HEK293 (cell line): Measurements from ENCODE around the gene AMBRA1.

Experiments
- BCL6B ChIP-seq: fragments of 450-650 bp; formaldehyde crosslinking; IDR thresholded peaks from 2 replicates; pipeline ENCODE4 v1.5.1; 2017; ENCODE audit warnings: missing biosample characterization, missing genetic modification characterization
- GLI4 ChIP-seq: fragments of 450-650 bp; formaldehyde crosslinking; IDR thresholded peaks from 2 replicates; pipeline ENCODE4 v1.5.1; 2016; ENCODE audit warnings: missing biosample characterization, missing genetic modification characterization
- INSM2 ChIP-seq: fragments of 450-650 bp; formaldehyde crosslinking; IDR thresholded peaks from 2 replicates; pipeline ENCODE4 v1.5.1; 2016; ENCODE audit warnings: missing biosample characterization, missing genetic modification characterization
- MEIS1 ChIP-seq: sonication (generic); formaldehyde crosslinking; IDR thresholded peaks from 2 replicates; pipeline ENCODE4 v1.8.1; 2022; ENCODE audit warnings: missing genetic modification reagents, mild to moderate bottlenecking, borderline replicate concordance
- PRDM2 ChIP-seq: fragments of 450-650 bp; formaldehyde crosslinking; IDR thresholded peaks from 2 replicates; pipeline ENCODE4 v1.5.1; 2016; ENCODE audit warnings: missing biosample characterization, missing genetic modification characterization, borderline replicate concordance
- RBAK ChIP-seq: fragments of 450-650 bp; formaldehyde crosslinking; IDR thresholded peaks from 2 replicates; pipeline ENCODE4 v1.5.1; 2016; ENCODE audit warnings: missing biosample characterization, missing genetic modification characterization
- ZBTB11 ChIP-seq: fragments of 450-650 bp; formaldehyde crosslinking; conservative IDR thresholded peaks from 2 replicates; pipeline ENCODE4 v1.5.1; 2016; ENCODE audit warnings: low read depth, missing biosample characterization, missing genetic modification characterization
- ZBTB21 ChIP-seq: fragments of 450-650 bp; formaldehyde crosslinking; IDR thresholded peaks from 2 replicates; pipeline ENCODE4 v1.5.1; 2017; ENCODE audit warnings: missing biosample characterization, missing genetic modification characterization
- ZBTB44 ChIP-seq: fragments of 450-650 bp; IDR thresholded peaks from 2 replicates; pipeline ENCODE4 v1.5.1; 2018; ENCODE audit warnings: missing biosample characterization, mild to moderate bottlenecking, missing genetic modification characterization
- ZBTB49 ChIP-seq: fragments of 450-650 bp; formaldehyde crosslinking; IDR thresholded peaks from 2 replicates; pipeline ENCODE4 v1.5.1; 2016; ENCODE audit warnings: missing biosample characterization, missing genetic modification characterization, low read depth
- ZNF132 ChIP-seq: fragments of 450-650 bp; formaldehyde crosslinking; IDR thresholded peaks from 2 replicates; pipeline ENCODE4 v1.5.1; 2017; ENCODE audit warnings: missing biosample characterization, missing genetic modification characterization, borderline replicate concordance
- ZNF426 ChIP-seq: fragments of 450-650 bp; formaldehyde crosslinking; IDR thresholded peaks from 2 replicates; pipeline ENCODE4 v1.5.1; 2017; ENCODE audit warnings: missing biosample characterization, missing genetic modification characterization, mild to moderate bottlenecking, inconsistent platforms, moderate library complexity
- ZNF488 ChIP-seq: fragments of 450-650 bp; formaldehyde crosslinking; IDR thresholded peaks from 2 replicates; pipeline ENCODE4 v1.5.1; 2016; ENCODE audit warnings: missing biosample characterization, missing genetic modification characterization
- ZNF555 ChIP-seq: fragments of 450-650 bp; formaldehyde crosslinking; conservative IDR thresholded peaks from 2 replicates; pipeline ENCODE4 v1.5.1; 2017; ENCODE audit warnings: missing biosample characterization, mild to moderate bottlenecking, missing genetic modification characterization, inconsistent platforms
- ZNF596 ChIP-seq: fragments of 450-650 bp; IDR thresholded peaks from 2 replicates; pipeline ENCODE4 v1.5.0; 2018; ENCODE audit warnings: missing biosample characterization, mild to moderate bottlenecking, missing genetic modification characterization, moderate library complexity
- ZXDB ChIP-seq: fragments of 450-650 bp; formaldehyde crosslinking; IDR thresholded peaks from 2 replicates; pipeline ENCODE4 v1.5.1; 2016; ENCODE audit warnings: missing biosample characterization, missing genetic modification characterization

AMBRA1 gene

GRCh38 chr11:46590740-46591605, 2.9 kb downstream of the AMBRA1 start (continued):
- no peak for TF ChIP-seq PRDM2 (tag by site-specific recombination)
- TF ChIP-seq ZNF488 (tag by site-specific recombination), result no peak
- TF ChIP-seq ZNF426, result no peak
- no peak for TF ChIP-seq MEIS1 (CRISPR knock-in tag)
- no peak for TF ChIP-seq INSM2 (tag by site-specific recombination)
- TF ChIP-seq ZBTB44, result no peak
- 0 out of 2 replicates have a peak, but pooled peaks have one; percentile 26 for TF ChIP-seq ZXDB (tag by site-specific recombination)
- no peak for TF ChIP-seq ZNF596
- TF ChIP-seq GLI4 (tag by site-specific recombination), result no peak
- TF ChIP-seq ZNF132, result no peak
- no peak for TF ChIP-seq ZBTB49 (tag by site-specific recombination)
- no peak for TF ChIP-seq BCL6B (tag by site-specific recombination)
- no peak for TF ChIP-seq RBAK
- TF ChIP-seq ZNF555 (tag by site-specific recombination), result no peak
- TF ChIP-seq ZBTB11 (tag by site-specific recombination), result no peak
- no peak for TF ChIP-seq ZBTB21
